ENCODE results near the gene KCNH2. TPM values are rescaled to one million over a fixed set of nuclear protein-coding genes. Genes with fewer than 3 reads are reported as not detected.

The KCNH2 gene
- total and polyA plus RNA-seq, 10 donors: 0.67 to 5.1 (median 2.3) TPM

GRCh38 chr7:150935149-150935548, 43.0 kb downstream of the KCNH2 start:
- intact Hi-C loops (cut with DNase I; ENCODE audit: low total_unique reads): no loop called here
- peaks cover 0 to 28% (median 0%) of the 10 kb centered on the region in 7 donors for H3K27me3 ChIP-seq (replicated peaks in 1 of 7)
- DNase-seq: no peak
- no peak overlapping the region for H3K27ac ChIP-seq
- H3K36me3 ChIP-seq: no peaks in the 10 kb centered on the region
- 82 to 93% (median 86%) methylated on average over 4 of the region's 4 CpGs for WGBS, 5 donors
- H3K9me3 ChIP-seq: no peaks in the 10 kb centered on the region
- no peak for TF ChIP-seq CTCF (IDR thresholded peaks at IDR 0.05 in 8 of 11, conservative IDR thresholded peaks at IDR 0.05 in 3 of 11)
- no peak for TF ChIP-seq POLR2A (IDR thresholded peaks at IDR 0.05)
- TF ChIP-seq POLR2AphosphoS5 (IDR thresholded peaks at IDR 0.05): no peak
- no peak overlapping the region for H3K4me3 ChIP-seq
- H3K4me1 ChIP-seq: peaks cover 4 to 17% (median 11%) of the 10 kb centered on the region in 6 donors

GRCh38 chr7:150934045-150934766, 43.9 kb downstream of the KCNH2 start:
- peaks cover 0 to 25% (median 0%) of the 10 kb centered on the region in 7 donors for H3K27me3 ChIP-seq (replicated peaks in 1 of 7)
- no peak for DNase-seq
- H3K36me3 ChIP-seq: no peaks in the 10 kb centered on the region
- no peak overlapping the region for H3K4me3 ChIP-seq
- no peak overlapping the region for H3K27ac ChIP-seq
- peaks cover 4 to 17% (median 11%) of the 10 kb centered on the region in 6 donors for H3K4me1 ChIP-seq
- intact Hi-C loops (cut with DNase I; ENCODE audit: low total_unique reads): no loop called here
- TF ChIP-seq POLR2A (IDR thresholded peaks at IDR 0.05) (no peak), CTCF (IDR thresholded peaks at IDR 0.05 in 8 of 11, conservative IDR thresholded peaks at IDR 0.05 in 3 of 11) (no peak), POLR2AphosphoS5 (IDR thresholded peaks at IDR 0.05) (no peak)
- 80 to 92% (median 90%) methylated on average over 6 of the region's 6 CpGs for WGBS, 5 donors
- H3K9me3 ChIP-seq: no peaks in the 10 kb centered on the region

DNA sequence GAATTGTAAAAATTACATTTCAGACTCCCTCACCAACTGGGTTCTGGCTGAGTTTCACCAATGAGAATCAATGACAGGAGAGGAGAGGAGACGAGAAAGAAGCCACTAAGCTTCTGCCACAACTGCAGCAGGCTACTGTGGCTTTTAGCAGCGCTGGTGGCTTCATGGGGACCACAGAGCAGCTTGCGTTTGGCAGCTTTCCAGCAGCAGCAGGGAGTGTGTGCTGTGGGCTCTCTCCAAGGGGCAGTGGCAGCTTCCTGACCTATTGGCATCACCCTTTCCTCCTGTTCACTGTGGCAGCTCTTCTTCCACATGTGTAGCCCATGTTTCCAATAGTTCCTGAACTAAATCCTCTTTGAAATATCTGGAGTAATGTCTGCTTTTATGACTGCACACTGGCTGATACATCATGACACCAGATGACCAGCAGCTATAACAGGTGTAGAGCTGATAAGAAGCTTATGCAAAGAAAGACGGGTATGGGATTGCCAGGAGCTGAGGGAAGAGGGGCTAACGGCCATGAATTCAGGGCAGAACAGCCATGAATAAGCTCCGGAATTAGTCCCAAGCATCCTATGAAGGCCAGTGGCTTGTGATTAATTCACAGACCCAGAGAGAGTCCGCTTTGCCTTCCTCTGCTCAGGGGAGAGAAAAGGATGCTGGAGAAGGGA, 46.8 kb downstream of the KCNH2 start:
- no peak overlapping the region for H3K27ac ChIP-seq
- TF ChIP-seq POLR2A (IDR thresholded peaks at IDR 0.05): no peak
- no peak for TF ChIP-seq CTCF (IDR thresholded peaks at IDR 0.05 in 8 of 11, conservative IDR thresholded peaks at IDR 0.05 in 3 of 11)
- TF ChIP-seq POLR2AphosphoS5 (IDR thresholded peaks at IDR 0.05): no peak
- no peaks in the 10 kb centered on the region for H3K36me3 ChIP-seq
- peaks cover 0 to 8% (median 0%) of the 10 kb centered on the region in 7 donors for H3K27me3 ChIP-seq (replicated peaks in 1 of 7)
- DNase-seq: no peak
- intact Hi-C loops (cut with DNase I; ENCODE audit: low total_unique reads): no loop called here
- no peak overlapping the region for H3K4me3 ChIP-seq
- H3K9me3 ChIP-seq: no peaks in the 10 kb centered on the region
- 38 to 49% (median 44%) methylated on average over 7 of the region's 7 CpGs for WGBS, 5 donors
- no peaks in the 10 kb centered on the region for H3K4me1 ChIP-seq

GRCh38 chr7:150928541-150928940, 49.6 kb downstream of the KCNH2 start:
- intact Hi-C loops (cut with DNase I; ENCODE audit: low total_unique reads): no loop called here
- 68 to 88% (median 85%) methylated on average over 3 of the region's 3 CpGs for WGBS, 5 donors
- H3K9me3 ChIP-seq: no peaks in the 10 kb centered on the region

More at GRCh38 chr7:150928541-150928940, 49.6 kb downstream of the KCNH2 start:
- H3K4me1 ChIP-seq: no peaks in the 10 kb centered on the region
- no peak for TF ChIP-seq POLR2AphosphoS5 (IDR thresholded peaks at IDR 0.05)
- no peak for TF ChIP-seq CTCF (IDR thresholded peaks at IDR 0.05 in 8 of 11, conservative IDR thresholded peaks at IDR 0.05 in 3 of 11)
- TF ChIP-seq POLR2A (IDR thresholded peaks at IDR 0.05): no peak
- no peak overlapping the region for H3K27ac ChIP-seq
- no peak overlapping the region for H3K4me3 ChIP-seq
- H3K36me3 ChIP-seq: no peaks in the 10 kb centered on the region
- peaks cover 0 to 8% (median 0%) of the 10 kb centered on the region in 7 donors for H3K27me3 ChIP-seq (replicated peaks in 1 of 7)
- no peak for DNase-seq
